Stimulated activated CD4-positive, alpha-beta T cell treated with anti-CD3 and anti-CD28 coated beads, Interleukin-15, amount 100 ng/mL, for 48 hours (primary cell): Measurements from ENCODE around the gene BOK.

Experiments
- DNase-seq, 2 donors: peaks; one replicate each; pipeline ENCODE4 v3.0.0-alpha.2; 2020; ENCODE audit warnings: low read depth in 2 of 2

BOK gene

DNA sequence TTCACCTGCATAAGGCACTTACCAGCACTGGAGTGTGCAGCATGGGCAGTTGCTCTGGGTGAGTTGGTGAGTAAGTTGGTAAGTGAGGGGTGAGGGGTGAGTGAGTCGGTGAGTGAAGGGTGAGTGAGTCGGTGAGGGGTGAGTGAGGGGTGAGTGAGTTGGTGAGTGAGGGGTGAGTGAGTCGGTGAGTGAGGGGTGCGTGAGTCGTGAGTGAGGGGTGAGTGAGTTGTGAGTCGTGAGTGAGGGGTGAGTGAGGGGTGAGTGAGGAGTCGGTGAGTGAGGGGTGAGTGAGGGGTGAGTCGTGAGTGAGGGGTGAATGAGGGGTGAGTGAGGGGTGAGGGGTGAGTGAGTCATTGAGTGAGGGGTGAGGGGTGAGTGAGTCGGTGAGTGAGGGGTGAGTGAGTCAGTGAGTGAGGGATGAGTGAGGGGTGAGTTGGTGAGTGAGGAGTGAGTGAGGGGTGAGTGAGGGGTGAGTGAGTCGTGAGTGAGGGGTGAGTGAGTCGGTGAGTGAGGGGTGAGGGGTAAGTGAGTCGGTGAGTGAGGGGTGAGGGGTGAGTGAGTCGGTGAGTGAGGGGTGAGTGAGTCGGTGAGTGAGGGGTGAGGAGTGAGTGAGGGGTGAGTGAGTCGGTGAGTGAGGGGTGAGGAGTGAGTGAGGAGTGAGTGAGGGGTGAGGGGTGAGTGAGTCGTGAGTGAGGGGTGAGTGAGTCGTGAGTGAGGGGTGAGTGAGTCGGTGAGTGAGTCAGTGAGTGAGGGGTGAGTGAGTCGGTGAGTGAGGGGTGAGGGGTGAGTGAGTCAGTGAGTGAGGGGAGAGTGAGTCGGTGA lies 61.3 kb downstream of the BOK start:
- DNase-seq: peak; percentile 23 to 33

DNA sequence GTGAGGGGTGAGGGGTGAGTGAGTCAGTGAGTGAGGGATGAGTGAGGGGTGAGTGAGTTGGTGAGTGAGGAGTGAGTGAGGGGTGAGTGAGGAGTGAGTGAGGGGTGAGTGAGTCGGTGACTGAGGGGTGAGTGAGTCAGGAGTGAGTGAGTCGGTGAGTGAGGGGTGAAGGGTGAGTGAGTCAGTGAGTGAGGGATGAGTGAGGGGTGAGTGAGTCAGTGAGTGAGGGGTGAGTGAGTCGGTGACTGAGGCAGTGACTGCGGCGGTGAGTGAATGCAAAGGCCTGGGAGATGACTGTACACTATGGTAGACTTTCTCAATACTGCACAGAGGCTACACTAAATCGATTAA lies 61.8 kb downstream of the BOK start:
- peak; percentile 79 to 80 for DNase-seq
